HepG2 (cell line): ENCODE data around the gene PDLIM7. TPM values are rescaled to one million over a fixed set of nuclear protein-coding genes. Genes with fewer than 3 reads are reported as not detected.

ENCODE experiments used
- HNRNPUL1 ChIP-seq: fragments of 200-400 bp; formaldehyde crosslinking; IDR thresholded peaks from 2 replicates; pipeline ENCODE4 v1.6.1; 2017; ENCODE audit warnings: low read depth, mild to moderate bottlenecking, low read length, moderate library complexity
- KMT2B ChIP-seq: IDR thresholded peaks from 2 replicates; pipeline ENCODE4 v1.6.1; 2016; ENCODE audit warnings: missing genetic modification reagents, missing compliant biosample characterization
- NFRKB ChIP-seq: fragments of 450-650 bp; IDR thresholded peaks from 2 replicates; pipeline ENCODE4 v1.6.1; 2017
- PAF1 ChIP-seq: IDR thresholded peaks from 2 replicates; pipeline ENCODE4 v1.6.1; 2016; ENCODE audit warnings: missing genetic modification reagents, missing compliant biosample characterization
- PTBP1 ChIP-seq: fragments of 200-400 bp; formaldehyde crosslinking; IDR thresholded peaks from 2 replicates; pipeline ENCODE4 v1.6.1; 2018; ENCODE audit warnings: low read length, low read depth; ENCODE audit not compliant: poor library complexity, severe bottlenecking
- SIN3B ChIP-seq: fragments of 150-350 bp; IDR thresholded peaks from 2 replicates; pipeline ENCODE4 v1.6.1; 2014; ENCODE audit warnings: low read length
- THAP11 ChIP-seq: IDR thresholded peaks from 2 replicates; pipeline ENCODE4 v1.6.1; 2016; ENCODE audit warnings: missing biosample characterization, missing genetic modification reagents
- ZBTB25 ChIP-seq: IDR thresholded peaks from 2 replicates; pipeline ENCODE4 v1.6.1; 2018; ENCODE audit warnings: missing genetic modification reagents
- ZKSCAN5 ChIP-seq: sonication (generic); formaldehyde crosslinking; IDR thresholded peaks from 2 replicates; pipeline ENCODE4 v1.5.1; 2020; ENCODE audit warnings: mild to moderate bottlenecking, missing genetic modification reagents
- ZNF563 ChIP-seq: sonication (generic); formaldehyde crosslinking; IDR thresholded peaks from 2 replicates; pipeline ENCODE4 v1.8.0; 2022; ENCODE audit warnings: mild to moderate bottlenecking, moderate library complexity, missing genetic modification reagents
- ZNF678 ChIP-seq: sonication (generic); formaldehyde crosslinking; IDR thresholded peaks from 2 replicates; pipeline ENCODE4 v1.4.0; 2020; ENCODE audit warnings: mild to moderate bottlenecking, missing genetic modification reagents
- ZNF780A ChIP-seq: sonication (generic); formaldehyde crosslinking; IDR thresholded peaks from 2 replicates; pipeline ENCODE4 v1.8.0; 2022; ENCODE audit warnings: mild to moderate bottlenecking, missing genetic modification reagents, moderate library complexity
- polyA plus RNA-seq, 8 experiments: library from polyadenylated mRNA; depleted of rRNA in 3 of 8; stranded (reverse) in 7 of 8; unstranded in 1 of 8; fragments of >200 nt; fragmentation: Illumina TruSeq in 4 of 8; extraction: Trizol in 4 of 8; gene quantifications; 2 replicates each; pipeline versions ENCODE4 v1.2.1 to v1.2.3, GENCODE V29; 2011 to 2016; ENCODE audit warnings: low read depth in 4 of 8, missing spikeins in 1 of 8, mixed read lengths in 1 of 8; ENCODE audit not compliant: insufficient read depth in 1 of 8
- total RNA-seq, 5 experiments: library from RNA; depleted of rRNA; stranded (reverse); fragments of >200 nt; fragmentation: Illumina TruSeq; extraction: Trizol; gene quantifications; 2 replicates each; pipeline ENCODE4 v1.2.3, GENCODE V29; 2016; ENCODE audit warnings: low read depth in 1 of 5
- TF ChIP-seq, protein P1 (sequence below), 2 experiments: sonication (generic) in 1 of 2; formaldehyde crosslinking in 1 of 2; IDR thresholded peaks; 2 replicates each; pipeline versions ENCODE4 v1.4.0 to v1.6.1; 2016 to 2020; ENCODE audit warnings: borderline replicate concordance in 1 of 2, low read depth in 1 of 2, mild to moderate bottlenecking in 1 of 2, missing genetic modification reagents in 1 of 2
- TF ChIP-seq, protein P2 (sequence below): sonication (generic); formaldehyde crosslinking; IDR thresholded peaks from 2 replicates; pipeline ENCODE4 v1.4.0; 2020; ENCODE audit warnings: missing genetic modification reagents, borderline replicate concordance
- TF ChIP-seq, protein P3 (sequence below): sonication (generic); formaldehyde crosslinking; IDR thresholded peaks from 2 replicates; pipeline ENCODE4 v1.5.1; 2020; ENCODE audit warnings: missing genetic modification reagents, mild to moderate bottlenecking, borderline replicate concordance

Gene PDLIM7
- total and polyA plus RNA-seq, 2 of the 13 experiments (the other 11 are each of a cell fraction or from before 2014, with no cell fraction given): 21.1 to 31.3 TPM

DNA sequence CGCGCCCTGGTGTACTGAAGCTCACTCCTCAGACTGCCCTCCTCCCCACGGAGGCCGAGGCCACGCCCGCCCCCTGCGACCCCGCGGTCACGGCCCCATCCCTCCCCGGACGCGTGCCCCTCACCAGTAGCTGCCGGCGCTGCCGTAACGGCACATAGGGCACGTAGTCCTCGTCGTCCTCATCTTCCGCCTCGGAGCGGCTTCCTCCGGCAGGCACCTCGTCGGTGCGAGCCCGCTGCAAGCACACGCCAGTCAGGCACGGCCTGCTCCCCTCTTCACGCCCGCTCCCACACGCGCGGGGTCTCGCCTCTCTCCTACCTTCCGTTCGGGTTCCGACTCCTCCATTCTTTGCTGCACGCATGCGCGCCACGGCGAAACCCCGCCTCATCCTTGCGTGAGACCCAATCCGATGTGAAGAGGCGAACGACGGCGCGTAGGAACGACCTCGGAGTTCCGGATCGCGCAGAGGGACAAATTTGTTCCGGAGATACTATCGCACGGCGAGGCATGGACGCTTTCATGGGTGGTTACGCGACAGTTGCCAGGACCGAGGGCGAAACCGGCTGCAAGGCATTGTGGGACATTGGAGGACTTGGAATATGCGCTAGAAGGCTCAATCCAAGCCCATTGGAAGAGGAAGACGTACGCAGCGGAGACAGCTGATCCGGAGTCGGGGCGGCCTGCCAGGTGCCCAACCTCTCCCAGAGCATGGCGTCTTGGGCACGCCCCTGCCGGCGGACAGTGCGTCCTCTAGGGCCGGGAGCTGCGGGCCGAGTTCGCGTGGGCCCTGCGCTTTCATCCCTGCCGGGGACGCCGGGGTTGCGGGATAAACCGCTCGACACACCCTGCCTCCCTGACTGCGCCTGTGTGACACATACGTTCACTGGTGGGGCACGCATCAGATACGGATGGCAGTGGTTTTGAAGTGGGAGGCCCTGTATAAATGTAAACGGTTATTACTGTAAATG is 19.5 kb upstream of the PDLIM7 start, which contains the start of gene DDX41 (continued):
- TF ChIP-seq, protein P1, sequence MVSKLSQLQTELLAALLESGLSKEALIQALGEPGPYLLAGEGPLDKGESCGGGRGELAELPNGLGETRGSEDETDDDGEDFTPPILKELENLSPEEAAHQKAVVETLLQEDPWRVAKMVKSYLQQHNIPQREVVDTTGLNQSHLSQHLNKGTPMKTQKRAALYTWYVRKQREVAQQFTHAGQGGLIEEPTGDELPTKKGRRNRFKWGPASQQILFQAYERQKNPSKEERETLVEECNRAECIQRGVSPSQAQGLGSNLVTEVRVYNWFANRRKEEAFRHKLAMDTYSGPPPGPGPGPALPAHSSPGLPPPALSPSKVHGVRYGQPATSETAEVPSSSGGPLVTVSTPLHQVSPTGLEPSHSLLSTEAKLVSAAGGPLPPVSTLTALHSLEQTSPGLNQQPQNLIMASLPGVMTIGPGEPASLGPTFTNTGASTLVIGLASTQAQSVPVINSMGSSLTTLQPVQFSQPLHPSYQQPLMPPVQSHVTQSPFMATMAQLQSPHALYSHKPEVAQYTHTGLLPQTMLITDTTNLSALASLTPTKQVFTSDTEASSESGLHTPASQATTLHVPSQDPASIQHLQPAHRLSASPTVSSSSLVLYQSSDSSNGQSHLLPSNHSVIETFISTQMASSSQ (IDR thresholded peaks at IDR 0.05; ENCODE audit: low read depth): no peak
- TF ChIP-seq, protein P1 (CRISPR knock-in tag; IDR thresholded peaks at IDR 0.05; ENCODE audit: borderline replicate concordance): peak; percentile 85
- TF ChIP-seq ZNF563 (CRISPR knock-in tag): peak; percentile 84; the same call in 1 of the 2 replicates
- TF ChIP-seq, protein P2, sequence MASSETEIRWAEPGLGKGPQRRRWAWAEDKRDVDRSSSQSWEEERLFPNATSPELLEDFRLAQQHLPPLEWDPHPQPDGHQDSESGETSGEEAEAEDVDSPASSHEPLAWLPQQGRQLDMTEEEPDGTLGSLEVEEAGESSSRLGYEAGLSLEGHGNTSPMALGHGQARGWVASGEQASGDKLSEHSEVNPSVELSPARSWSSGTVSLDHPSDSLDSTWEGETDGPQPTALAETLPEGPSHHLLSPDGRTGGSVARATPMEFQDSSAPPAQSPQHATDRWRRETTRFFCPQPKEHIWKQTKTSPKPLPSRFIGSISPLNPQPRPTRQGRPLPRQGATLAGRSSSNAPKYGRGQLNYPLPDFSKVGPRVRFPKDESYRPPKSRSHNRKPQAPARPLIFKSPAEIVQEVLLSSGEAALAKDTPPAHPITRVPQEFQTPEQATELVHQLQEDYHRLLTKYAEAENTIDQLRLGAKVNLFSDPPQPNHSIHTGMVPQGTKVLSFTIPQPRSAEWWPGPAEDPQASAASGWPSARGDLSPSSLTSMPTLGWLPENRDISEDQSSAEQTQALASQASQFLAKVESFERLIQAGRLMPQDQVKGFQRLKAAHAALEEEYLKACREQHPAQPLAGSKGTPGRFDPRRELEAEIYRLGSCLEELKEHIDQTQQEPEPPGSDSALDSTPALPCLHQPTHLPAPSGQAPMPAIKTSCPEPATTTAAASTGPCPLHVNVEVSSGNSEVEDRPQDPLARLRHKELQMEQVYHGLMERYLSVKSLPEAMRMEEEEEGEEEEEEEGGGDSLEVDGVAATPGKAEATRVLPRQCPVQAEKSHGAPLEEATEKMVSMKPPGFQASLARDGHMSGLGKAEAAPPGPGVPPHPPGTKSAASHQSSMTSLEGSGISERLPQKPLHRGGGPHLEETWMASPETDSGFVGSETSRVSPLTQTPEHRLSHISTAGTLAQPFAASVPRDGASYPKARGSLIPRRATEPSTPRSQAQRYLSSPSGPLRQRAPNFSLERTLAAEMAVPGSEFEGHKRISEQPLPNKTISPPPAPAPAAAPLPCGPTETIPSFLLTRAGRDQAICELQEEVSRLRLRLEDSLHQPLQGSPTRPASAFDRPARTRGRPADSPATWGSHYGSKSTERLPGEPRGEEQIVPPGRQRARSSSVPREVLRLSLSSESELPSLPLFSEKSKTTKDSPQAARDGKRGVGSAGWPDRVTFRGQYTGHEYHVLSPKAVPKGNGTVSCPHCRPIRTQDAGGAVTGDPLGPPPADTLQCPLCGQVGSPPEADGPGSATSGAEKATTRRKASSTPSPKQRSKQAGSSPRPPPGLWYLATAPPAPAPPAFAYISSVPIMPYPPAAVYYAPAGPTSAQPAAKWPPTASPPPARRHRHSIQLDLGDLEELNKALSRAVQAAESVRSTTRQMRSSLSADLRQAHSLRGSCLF (CRISPR knock-in tag): no peak
- TF ChIP-seq KMT2B (CRISPR knock-in tag): peak; percentile 94
- peak; percentile 98 for TF ChIP-seq ZBTB25 (CRISPR knock-in tag)
- no peak for TF ChIP-seq ZKSCAN5 (CRISPR knock-in tag)
- TF ChIP-seq SIN3B: peak; percentile 78
- 0 out of 2 replicates have a peak, but pooled peaks have one; percentile 37 for TF ChIP-seq ZNF678
- TF ChIP-seq THAP11: peak; percentile 97
- TF ChIP-seq HNRNPUL1: no peak
- TF ChIP-seq, protein P3, sequence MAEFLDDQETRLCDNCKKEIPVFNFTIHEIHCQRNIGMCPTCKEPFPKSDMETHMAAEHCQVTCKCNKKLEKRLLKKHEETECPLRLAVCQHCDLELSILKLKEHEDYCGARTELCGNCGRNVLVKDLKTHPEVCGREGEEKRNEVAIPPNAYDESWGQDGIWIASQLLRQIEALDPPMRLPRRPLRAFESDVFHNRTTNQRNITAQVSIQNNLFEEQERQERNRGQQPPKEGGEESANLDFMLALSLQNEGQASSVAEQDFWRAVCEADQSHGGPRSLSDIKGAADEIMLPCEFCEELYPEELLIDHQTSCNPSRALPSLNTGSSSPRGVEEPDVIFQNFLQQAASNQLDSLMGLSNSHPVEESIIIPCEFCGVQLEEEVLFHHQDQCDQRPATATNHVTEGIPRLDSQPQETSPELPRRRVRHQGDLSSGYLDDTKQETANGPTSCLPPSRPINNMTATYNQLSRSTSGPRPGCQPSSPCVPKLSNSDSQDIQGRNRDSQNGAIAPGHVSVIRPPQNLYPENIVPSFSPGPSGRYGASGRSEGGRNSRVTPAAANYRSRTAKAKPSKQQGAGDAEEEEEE: no peak
- TF ChIP-seq NFRKB: no peak
- peak; percentile 82; the same call in 1 of the 2 replicates for TF ChIP-seq ZNF780A
- peak; percentile 18; the same call in 1 of the 2 replicates for TF ChIP-seq PAF1 (CRISPR knock-in tag)
- no peak for TF ChIP-seq PTBP1
